GM12873 (cell line): ENCODE data around the gene USP20.

Experiments
- CTCF ChIP-seq: IDR thresholded peaks from 2 replicates; pipeline ENCODE4 v1.5.1; 2012; ENCODE audit warnings: low read depth, mild to moderate bottlenecking, moderate library complexity, low read length, control low read depth; ENCODE audit not compliant: insufficient read depth; ENCODE audit errors: missing control alignments

The USP20 gene

GRCh38 chr9:129823935-129824601 is 11.2 kb upstream of the USP20 start, which contains the start of gene TOR1A:
Gene TOR1A, minus strand, starts transcription at chr9:129824136. Its CDS starts 51 bp downstream, at chr9:129824085.
- TF ChIP-seq CTCF: no peak

GRCh38 chr9:129826344-129826743 is 8.9 kb upstream of the USP20 start:
- no peak for TF ChIP-seq CTCF

GRCh38 chr9:129826759-129827158 is 8.5 kb upstream of the USP20 start:
- no peak for TF ChIP-seq CTCF

- no peak for TF ChIP-seq CTCF
Measured at GRCh38 chr9:129828051-129828450, 7.2 kb upstream of the USP20 start.

- TF ChIP-seq CTCF: no peak
Measured at GRCh38 chr9:129828969-129829368, 6.3 kb upstream of the USP20 start.

GRCh38 chr9:129832982-129833381 is 2.3 kb upstream of the USP20 start:
- TF ChIP-seq CTCF: no peak

GRCh38 chr9:129834489-129835127 is 650 bp upstream of the USP20 start:
- no peak for TF ChIP-seq CTCF
